HepG2 (cell line): ENCODE data around the gene WSCD2. TPM values are rescaled to one million over a fixed set of nuclear protein-coding genes. Genes with fewer than 3 reads are reported as not detected.

ENCODE experiments used
- ATAC-seq: fragments of 200-7000 bp; cut with Tn5 transposase; 3 replicates; pipeline ENCODE4 v1.9.1; 2020; ENCODE audit warnings: mild to moderate bottlenecking, moderate library complexity
- BruUV-seq: library from RNA; stranded (reverse); fragments of 400-500 nt; replicated peaks from 2 replicates; lab custom pipeline; 2021; lab: Mats Ljungman, UMichigan
- CTCF ChIA-PET: fragments of 300-600 bp; formaldehyde crosslinking; extraction: SDS; loops from one replicate; lab custom pipeline; 2021; ENCODE audit warnings: low total read pairs, inconsistent platforms, low intra/inter-chr PET ratio; lab: Yijun Ruan, JAX
- POLR2A ChIA-PET: fragments of 350-600 bp; sonication (Branson Sonifier 250); formaldehyde crosslinking; loops from one replicate; lab custom pipeline; 2020; ENCODE audit warnings: antibody characterized with exemption, inconsistent platforms; lab: Yijun Ruan, JAX
- DNase-seq: peaks from one replicate; pipeline ENCODE4 v3.0.0-alpha.2; 2015; ENCODE audit warnings: low spot score
- FAIRE-seq: peaks from 3 replicates; lab custom pipeline; 2011; peaks lifted over from hg19 to GRCh38; lab: Jason Lieb, UNC
- H2AFZ ChIP-seq: one replicate; pipeline ENCODE4 v1.6.1; 2011; ENCODE audit warnings: low read length, inconsistent platforms
- H3K27ac ChIP-seq: fragments of 300-600 bp; 3 replicates; pipeline ENCODE4 v1.8.0; 2011; ENCODE audit warnings: mixed run types, mild to moderate bottlenecking, mixed read lengths, low read length, inconsistent platforms; ENCODE audit not compliant: insufficient read depth; ENCODE audit errors: extremely low read length
- H3K27me3 ChIP-seq, 2 experiments: fragments of 200-600 bp in 1 of 2; 2 replicates in 1 of 2; 3 replicates in 1 of 2; pipeline versions ENCODE4 v1.6.0 to v1.8.0; 2011; ENCODE audit warnings: low read length in 2 of 2, mild to moderate bottlenecking in 2 of 2, moderate library complexity in 2 of 2, inconsistent platforms in 1 of 2; ENCODE audit not compliant: insufficient read depth in 2 of 2, control insufficient read depth in 1 of 2
- H3K36me3 ChIP-seq, 2 experiments: fragments of 200-600 bp in 1 of 2; replicated peaks in 1 of 2; 2 replicates in 1 of 2; 3 replicates in 1 of 2; pipeline versions ENCODE4 v1.5.1 to v1.8.0; 2011; ENCODE audit warnings: low read length in 2 of 2, inconsistent platforms in 1 of 2; ENCODE audit not compliant: insufficient read depth in 2 of 2, control insufficient read depth in 1 of 2
- H3K4me1 ChIP-seq: 2 replicates; pipeline ENCODE4 v1.5.1; 2012; ENCODE audit warnings: low read length, inconsistent platforms; ENCODE audit not compliant: insufficient read depth
- H3K4me2 ChIP-seq: 2 replicates; pipeline ENCODE4 v1.6.0; 2011; ENCODE audit warnings: low read depth, low read length, inconsistent platforms
- H3K4me3 ChIP-seq, 3 experiments: fragments of 200-600 bp in 1 of 3; sonication (generic), shearing (Covaris generic) in 1 of 3; replicated peaks in 1 of 3; 2 replicates each; pipeline ENCODE4 v1.5.1; 2011 to 2016; ENCODE audit warnings: low read length in 3 of 3, inconsistent platforms in 2 of 3, low read depth in 2 of 3, mild to moderate bottlenecking in 2 of 3, control low read depth in 1 of 3, mixed read lengths in 1 of 3; ENCODE audit not compliant: insufficient read depth in 1 of 3
- H3K79me2 ChIP-seq: one replicate; pipeline ENCODE4 v1.6.1; 2011; ENCODE audit warnings: low read length, inconsistent platforms; ENCODE audit not compliant: insufficient read depth
- H3K9ac ChIP-seq: 2 replicates; pipeline ENCODE4 v1.6.0; 2011; ENCODE audit warnings: mild to moderate bottlenecking, low read depth, low read length, inconsistent platforms; ENCODE audit not compliant: insufficient read depth
- H3K9me3 ChIP-seq: 2 replicates; pipeline ENCODE4 v1.5.1; 2012; ENCODE audit warnings: mild to moderate bottlenecking, low read length
- H4K20me1 ChIP-seq: 2 replicates; pipeline ENCODE4 v1.6.0; 2011; ENCODE audit warnings: inconsistent platforms, mild to moderate bottlenecking, low read length, moderate library complexity; ENCODE audit not compliant: insufficient read depth
- BCL6 ChIP-seq: IDR thresholded peaks from 2 replicates; pipeline ENCODE4 v1.6.1; 2016; ENCODE audit warnings: missing genetic modification reagents, missing compliant biosample characterization
- HDAC1 ChIP-seq: sonication (generic); formaldehyde crosslinking; IDR thresholded peaks from 2 replicates; pipeline ENCODE4 v1.5.1; 2020; ENCODE audit warnings: mild to moderate bottlenecking, missing genetic modification reagents
- HDAC6 ChIP-seq: fragments of 200-600 bp; sonication (generic); IDR thresholded peaks from 2 replicates; pipeline ENCODE4 v1.7.0; 2017; ENCODE audit warnings: mild to moderate bottlenecking, antibody characterized with exemption, low read length, low read depth
- HOXA7 ChIP-seq: sonication (generic); formaldehyde crosslinking; IDR thresholded peaks from 2 replicates; pipeline ENCODE4 v1.8.1; 2022; ENCODE audit warnings: mild to moderate bottlenecking, missing genetic modification reagents, moderate library complexity
- KLF11 ChIP-seq: IDR thresholded peaks from 2 replicates; pipeline ENCODE4 v1.6.1; 2016; ENCODE audit warnings: missing compliant biosample characterization
- NKX3-1 ChIP-seq: sonication (generic); formaldehyde crosslinking; IDR thresholded peaks from 2 replicates; pipeline ENCODE4 v1.5.0; 2020; ENCODE audit warnings: missing genetic modification reagents
- NONO ChIP-seq, 2 experiments: fragments of 450-650 bp in 1 of 2; sonication (generic) in 1 of 2; formaldehyde crosslinking in 1 of 2; IDR thresholded peaks in 1 of 2; conservative IDR thresholded peaks in 1 of 2; 2 replicates each; pipeline versions ENCODE4 v1.6.1 to v1.8.0; 2017 to 2022; ENCODE audit warnings: mild to moderate bottlenecking in 1 of 2, missing genetic modification reagents in 1 of 2, moderate library complexity in 1 of 2
- RFXANK ChIP-seq: IDR thresholded peaks from 2 replicates; pipeline ENCODE4 v1.6.1; 2016
- TBX3 ChIP-seq: fragments of 450-650 bp; IDR thresholded peaks from 2 replicates; pipeline ENCODE4 v1.6.1; 2017; ENCODE audit warnings: antibody characterized with exemption, mild to moderate bottlenecking, inconsistent platforms, borderline replicate concordance
- ZBTB20 ChIP-seq: sonication (generic); formaldehyde crosslinking; IDR thresholded peaks from 2 replicates; pipeline ENCODE4 v1.8.1; 2023; ENCODE audit warnings: missing genetic modification reagents, low read depth, mild to moderate bottlenecking, borderline replicate concordance
- ZFP90 ChIP-seq: sonication (generic); formaldehyde crosslinking; IDR thresholded peaks from 2 replicates; pipeline ENCODE4 v1.8.0; 2022; ENCODE audit warnings: missing genetic modification reagents, mild to moderate bottlenecking, inconsistent platforms, borderline replicate concordance
- ZNF451 ChIP-seq: sonication (generic); formaldehyde crosslinking; IDR thresholded peaks from 2 replicates; pipeline ENCODE4 v1.5.0; 2020; ENCODE audit warnings: mild to moderate bottlenecking, missing genetic modification reagents
- ZNF564 ChIP-seq: sonication (generic); formaldehyde crosslinking; IDR thresholded peaks from 2 replicates; pipeline ENCODE4 v1.8.1; 2023; ENCODE audit warnings: mild to moderate bottlenecking, missing genetic modification reagents
- ZNF713 ChIP-seq: sonication (generic); formaldehyde crosslinking; IDR thresholded peaks from 2 replicates; pipeline ENCODE4 v1.4.0; 2020; ENCODE audit warnings: mild to moderate bottlenecking, missing genetic modification reagents
- WGBS: methylation state at CpG from one replicate; pipeline ENCODE4 v1.1.6; 2017; ENCODE audit warnings: low lambda C conversion rate; 5-methylcytosine and 5-hydroxymethylcytosine counted together
- in situ Hi-C: cut with HindIII; loops from 2 replicates; pipeline ENCODE4 v1.10.0; 2017; ENCODE audit warnings: low pct_unique_long_range_greater_than_20kb; ENCODE audit not compliant: extremely low pct_ligation_motif_present
- intact Hi-C: fragments of 100-400 bp; cut with micrococcal nuclease; formaldehyde crosslinking; loops from one replicate; pipeline ENCODE4 v1.10.0; 2022; ENCODE audit not compliant: unreplicated experiment
- polyA plus RNA-seq, 8 experiments: library from polyadenylated mRNA; depleted of rRNA in 3 of 8; stranded (reverse) in 7 of 8; unstranded in 1 of 8; fragments of >200 nt; fragmentation: Illumina TruSeq in 4 of 8; extraction: Trizol in 4 of 8; gene quantifications; 2 replicates each; pipeline versions ENCODE4 v1.2.1 to v1.2.3, GENCODE V29; 2011 to 2016; ENCODE audit warnings: low read depth in 4 of 8, missing spikeins in 1 of 8, mixed read lengths in 1 of 8; ENCODE audit not compliant: insufficient read depth in 1 of 8
- total RNA-seq, 5 experiments: library from RNA; depleted of rRNA; stranded (reverse); fragments of >200 nt; fragmentation: Illumina TruSeq; extraction: Trizol; gene quantifications; 2 replicates each; pipeline ENCODE4 v1.2.3, GENCODE V29; 2016; ENCODE audit warnings: low read depth in 1 of 5
- TF ChIP-seq, protein P1 (sequence below): sonication (generic); formaldehyde crosslinking; IDR thresholded peaks from 2 replicates; pipeline ENCODE4 v1.5.0; 2020; ENCODE audit warnings: mild to moderate bottlenecking, missing genetic modification reagents

The WSCD2 gene
- total and polyA plus RNA-seq, 2 of the 13 experiments (the other 11 are each of a cell fraction or from before 2014, with no cell fraction given): not detected

DNA sequence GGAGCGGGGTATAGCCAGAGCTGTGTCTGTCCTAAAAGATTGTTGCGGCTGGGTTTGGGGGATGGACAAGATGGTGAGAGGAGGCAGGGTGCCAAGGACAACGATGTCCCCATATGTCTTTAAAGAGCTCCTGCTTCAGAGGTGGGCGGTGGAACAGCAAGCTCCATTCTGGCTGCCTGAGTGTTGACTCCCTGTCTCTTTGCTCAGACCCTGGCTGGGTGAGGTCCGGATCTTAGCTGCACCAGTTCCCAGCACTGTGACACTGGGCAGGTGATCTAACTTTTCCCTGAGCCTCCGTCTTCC, 8.3 kb upstream of the WSCD2 start (continued):
- TF ChIP-seq, protein P1, sequence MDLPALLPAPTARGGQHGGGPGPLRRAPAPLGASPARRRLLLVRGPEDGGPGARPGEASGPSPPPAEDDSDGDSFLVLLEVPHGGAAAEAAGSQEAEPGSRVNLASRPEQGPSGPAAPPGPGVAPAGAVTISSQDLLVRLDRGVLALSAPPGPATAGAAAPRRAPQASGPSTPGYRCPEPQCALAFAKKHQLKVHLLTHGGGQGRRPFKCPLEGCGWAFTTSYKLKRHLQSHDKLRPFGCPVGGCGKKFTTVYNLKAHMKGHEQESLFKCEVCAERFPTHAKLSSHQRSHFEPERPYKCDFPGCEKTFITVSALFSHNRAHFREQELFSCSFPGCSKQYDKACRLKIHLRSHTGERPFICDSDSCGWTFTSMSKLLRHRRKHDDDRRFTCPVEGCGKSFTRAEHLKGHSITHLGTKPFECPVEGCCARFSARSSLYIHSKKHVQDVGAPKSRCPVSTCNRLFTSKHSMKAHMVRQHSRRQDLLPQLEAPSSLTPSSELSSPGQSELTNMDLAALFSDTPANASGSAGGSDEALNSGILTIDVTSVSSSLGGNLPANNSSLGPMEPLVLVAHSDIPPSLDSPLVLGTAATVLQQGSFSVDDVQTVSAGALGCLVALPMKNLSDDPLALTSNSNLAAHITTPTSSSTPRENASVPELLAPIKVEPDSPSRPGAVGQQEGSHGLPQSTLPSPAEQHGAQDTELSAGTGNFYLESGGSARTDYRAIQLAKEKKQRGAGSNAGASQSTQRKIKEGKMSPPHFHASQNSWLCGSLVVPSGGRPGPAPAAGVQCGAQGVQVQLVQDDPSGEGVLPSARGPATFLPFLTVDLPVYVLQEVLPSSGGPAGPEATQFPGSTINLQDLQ (CRISPR knock-in tag): no peak
- no peak for TF ChIP-seq HDAC1 (CRISPR knock-in tag)
- no peak for TF ChIP-seq KLF11 (CRISPR knock-in tag)
- TF ChIP-seq ZNF564: no peak
- TF ChIP-seq NONO (IDR thresholded peaks at IDR 0.05): no peak
- TF ChIP-seq NONO (CRISPR knock-in tag; conservative IDR thresholded peaks at IDR 0.05): no peak
- TF ChIP-seq BCL6 (CRISPR knock-in tag): no peak

DNA sequence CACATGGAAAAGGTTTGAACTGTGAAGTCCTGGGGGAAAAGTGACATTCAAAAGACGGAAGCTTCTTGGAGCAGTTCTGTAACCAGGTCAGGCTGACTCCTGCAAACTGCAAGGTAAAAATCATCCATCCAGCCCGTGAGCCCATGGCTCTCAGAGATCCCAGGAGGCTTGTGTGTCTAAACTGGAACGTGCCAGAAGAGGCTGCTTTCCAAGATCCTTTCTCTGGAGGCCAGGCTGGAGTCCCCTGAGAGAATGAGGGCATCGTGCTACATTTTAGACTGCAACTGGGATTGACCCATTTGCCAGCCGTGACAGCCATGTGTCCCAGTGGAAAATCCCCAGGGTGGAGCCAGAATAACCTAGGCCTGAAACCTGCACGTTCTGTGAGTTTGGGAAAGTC, 7.8 kb upstream of the WSCD2 start:
- intact Hi-C loops: no loop called here
- in situ Hi-C loops: no loop called here
- BruUV-seq: no TSS peak
- H2AFZ ChIP-seq: no peak overlapping the region
- H3K4me2 ChIP-seq: no peak overlapping the region
- H3K27ac ChIP-seq: no peak overlapping the region
- no peaks in the 10 kb centered on the region for H3K79me2 ChIP-seq
- no peaks in the 10 kb centered on the region for H3K9me3 ChIP-seq
- no peak overlapping the region for H3K4me3 ChIP-seq
- ChIA-PET POLR2A (no interaction called here), CTCF (no interaction called here)
- ATAC-seq: no peak
- peaks cover 0 to 13% of the 10 kb centered on the region in 2 experiments; a peak in 3 of 5 replicates for H3K27me3 ChIP-seq
- FAIRE-seq: no peak
- no peak overlapping the region for H3K9ac ChIP-seq
- no peak for DNase-seq
- WGBS: 0% methylated on average over 3 of the region's 6 CpGs
- H3K4me1 ChIP-seq: no peaks in the 10 kb centered on the region
- TF ChIP-seq ZNF713 (CRISPR knock-in tag): no peak
- TF ChIP-seq ZBTB20 (CRISPR knock-in tag): no peak
- TF ChIP-seq ZFP90 (CRISPR knock-in tag): no peak
- no peak for TF ChIP-seq HDAC6
- no peak for TF ChIP-seq ZNF451 (CRISPR knock-in tag)
- TF ChIP-seq HOXA7 (CRISPR knock-in tag): no peak
- TF ChIP-seq NKX3-1 (CRISPR knock-in tag): no peak
- TF ChIP-seq TBX3: no peak
- no peak for TF ChIP-seq RFXANK
- TF ChIP-seq, all 625 proteins: peak for 0
- H4K20me1 ChIP-seq: no peaks in the 10 kb centered on the region
- H3K36me3 ChIP-seq: no peaks in the 10 kb centered on the region
